ENCODE measurements around the gene FA2H.
"Not testable (repeated sequence)": the region's sequence is repeated elsewhere in the genome, so short reads cannot be mapped to it uniquely, and the experiment has no call there.

Gene FA2H, protein sequence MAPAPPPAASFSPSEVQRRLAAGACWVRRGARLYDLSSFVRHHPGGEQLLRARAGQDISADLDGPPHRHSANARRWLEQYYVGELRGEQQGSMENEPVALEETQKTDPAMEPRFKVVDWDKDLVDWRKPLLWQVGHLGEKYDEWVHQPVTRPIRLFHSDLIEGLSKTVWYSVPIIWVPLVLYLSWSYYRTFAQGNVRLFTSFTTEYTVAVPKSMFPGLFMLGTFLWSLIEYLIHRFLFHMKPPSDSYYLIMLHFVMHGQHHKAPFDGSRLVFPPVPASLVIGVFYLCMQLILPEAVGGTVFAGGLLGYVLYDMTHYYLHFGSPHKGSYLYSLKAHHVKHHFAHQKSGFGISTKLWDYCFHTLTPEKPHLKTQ

DNA sequence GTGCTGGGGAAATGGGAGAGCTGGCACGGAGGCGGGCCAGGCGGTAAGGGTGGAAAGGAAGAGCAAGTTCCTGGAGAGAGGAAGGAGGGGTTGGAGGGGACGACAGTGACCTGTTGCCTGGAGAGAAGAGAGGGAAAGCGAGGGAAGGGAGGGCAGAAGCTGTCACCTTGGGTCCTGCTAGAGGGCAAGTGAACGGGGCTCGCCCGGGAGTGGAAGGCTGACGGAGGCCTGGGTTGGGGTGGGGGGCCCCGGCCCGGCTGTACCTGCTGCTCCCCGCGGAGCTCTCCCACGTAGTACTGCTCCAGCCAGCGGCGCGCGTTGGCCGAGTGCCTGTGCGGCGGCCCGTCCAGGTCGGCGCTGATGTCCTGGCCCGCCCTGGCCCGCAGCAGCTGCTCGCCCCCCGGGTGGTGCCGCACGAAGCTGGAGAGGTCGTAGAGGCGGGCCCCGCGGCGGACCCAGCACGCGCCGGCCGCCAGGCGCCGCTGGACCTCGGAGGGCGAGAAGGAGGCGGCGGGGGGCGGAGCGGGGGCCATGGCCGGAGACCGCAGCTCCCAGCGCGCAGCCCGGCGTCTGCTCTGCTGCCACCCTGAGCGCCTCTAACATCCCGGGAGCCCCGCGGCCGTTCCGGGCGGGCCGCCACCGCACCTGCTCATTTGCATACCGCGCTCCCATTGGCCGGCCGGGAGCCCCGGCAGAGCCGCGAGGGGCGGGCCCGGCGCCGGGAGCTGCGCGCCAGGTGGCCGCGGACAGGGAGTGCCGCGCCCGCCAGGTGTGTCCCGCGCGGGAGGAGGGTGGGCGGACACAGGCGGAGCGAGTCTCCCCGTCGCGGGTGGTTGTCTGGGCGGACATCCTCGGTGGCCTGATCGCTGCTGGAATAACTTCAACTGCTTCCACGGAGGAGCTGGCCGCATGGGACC lies at the start of gene FA2H:
FA2H (minus strand) TSS at position 598 of the 917 bp plus-strand sequence; CDS start at position 533, 65 bp downstream.
- peak; percentile 69 for DNase-seq (ENCODE audit: low spot score)

DNA sequence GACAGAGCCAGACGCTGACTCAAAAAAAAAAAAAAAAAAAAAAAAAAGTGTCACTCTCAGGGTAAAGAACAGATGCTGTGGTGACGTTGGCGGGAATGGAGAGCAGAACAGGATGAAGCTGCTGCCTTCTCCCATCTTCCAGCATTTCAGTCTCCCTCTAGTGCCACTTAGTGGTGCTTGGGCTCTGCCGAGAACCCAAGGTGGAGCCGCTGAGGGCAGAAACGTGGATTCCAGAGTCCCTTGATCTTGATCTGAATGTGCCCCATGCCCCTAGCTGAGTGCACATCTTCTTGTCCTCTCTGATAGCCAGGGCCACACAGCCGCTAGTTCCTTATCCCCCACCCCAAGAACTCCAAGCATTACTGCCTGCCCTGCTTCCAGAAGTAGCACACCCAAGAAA lies 43.2 kb upstream of the FA2H start:
- DNase-seq (ENCODE audit: low spot score): no peak

DNA sequence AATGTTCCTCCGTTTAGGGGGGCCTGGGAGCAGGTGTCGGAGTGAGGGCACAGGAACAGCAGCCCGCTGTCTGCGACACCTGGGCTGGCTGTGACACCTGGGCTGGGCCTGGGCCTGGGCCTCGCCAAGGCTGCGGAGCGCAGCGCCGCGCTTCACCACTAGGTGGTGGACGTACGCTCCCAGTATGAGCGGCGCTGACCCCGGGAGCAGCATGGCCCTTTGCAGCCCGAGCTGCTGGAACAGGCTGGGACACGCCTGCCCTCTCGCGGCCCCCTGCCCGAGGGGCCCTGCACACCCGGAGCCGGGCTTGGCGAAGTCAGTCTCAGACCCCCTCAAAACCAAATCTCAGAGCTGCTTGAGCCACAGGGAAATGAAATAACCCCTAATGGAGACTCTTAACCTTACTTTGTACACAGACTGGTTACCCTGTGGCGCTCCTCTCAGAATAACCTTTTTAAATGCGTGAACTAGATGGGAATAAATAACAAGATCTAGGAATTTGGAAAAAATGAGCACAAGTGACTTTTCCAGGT lies 38.6 kb upstream of the FA2H start:
- DNase-seq (ENCODE audit: low spot score): peak; percentile 84

DNA sequence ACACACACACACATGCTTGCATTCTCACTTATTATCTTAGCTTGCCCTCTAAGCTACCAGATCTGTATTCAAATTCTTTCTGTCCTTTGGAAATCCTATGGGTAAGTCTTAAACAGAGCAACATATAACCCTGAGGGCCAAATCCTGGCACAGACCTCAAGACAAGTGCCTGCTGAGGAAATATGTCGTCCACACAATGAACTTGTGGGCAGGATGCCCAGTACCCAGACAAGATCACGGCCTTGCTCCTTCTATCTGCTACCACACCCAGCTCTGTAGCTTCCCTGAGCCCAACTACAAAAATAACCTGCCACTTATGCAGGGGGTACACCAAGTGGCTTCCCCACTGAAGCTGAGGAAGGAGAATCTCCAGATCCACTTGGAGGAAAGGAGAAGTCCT lies 37.3 kb upstream of the FA2H start:
- no peak for DNase-seq (ENCODE audit: low spot score)

DNA sequence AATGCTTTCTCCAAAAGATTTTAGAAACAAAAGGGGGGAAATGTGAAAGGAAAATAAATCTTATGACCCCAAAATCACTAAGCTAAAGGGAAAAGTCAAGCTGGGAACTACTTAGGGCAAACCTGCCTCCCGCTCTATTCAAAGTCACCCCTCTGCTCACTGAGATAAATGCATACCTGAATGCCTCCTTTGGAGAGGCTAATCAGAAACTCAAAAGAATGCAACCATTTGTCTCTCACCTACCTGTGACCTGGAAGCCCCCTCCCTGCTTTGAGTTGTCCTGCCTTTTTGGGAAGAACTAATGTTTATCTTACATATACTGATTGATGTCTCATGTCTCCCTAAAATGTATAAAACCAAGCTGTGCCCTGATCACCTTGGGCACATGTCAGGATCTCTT lies 36.6 kb upstream of the FA2H start:
- DNase-seq (ENCODE audit: low spot score): not testable (repeated sequence)

DNA sequence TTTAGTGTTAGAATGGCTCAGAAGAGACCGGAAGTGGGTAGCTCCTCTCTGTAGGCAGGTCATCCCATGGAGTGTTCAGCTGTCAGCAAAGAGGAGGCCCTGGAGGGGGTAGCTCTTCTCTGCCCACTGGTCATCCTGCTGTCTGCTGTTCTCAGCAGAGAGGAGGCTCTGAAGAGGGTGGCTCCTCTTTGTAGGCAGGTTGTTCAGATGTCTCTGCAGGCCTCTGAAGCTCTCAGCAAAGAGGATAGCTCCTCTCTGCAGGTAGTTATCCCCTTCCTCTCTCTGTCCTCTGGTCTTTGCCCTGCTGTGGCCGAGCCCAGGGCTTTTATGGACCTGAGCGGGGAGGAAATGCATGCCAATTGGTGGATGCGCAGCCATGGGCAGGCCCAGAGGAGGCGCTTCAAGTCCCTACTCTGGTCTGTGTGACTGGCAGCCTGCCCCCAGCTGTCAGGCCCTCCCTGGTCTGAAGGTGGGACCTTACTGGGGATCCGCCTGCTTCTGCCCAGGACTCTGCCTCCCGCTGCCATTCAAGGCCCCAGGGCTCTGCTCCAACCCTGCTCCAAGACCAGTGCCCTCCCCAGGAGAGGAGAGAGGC lies 32.5 kb upstream of the FA2H start:
- no peak for DNase-seq (ENCODE audit: low spot score)

DNA sequence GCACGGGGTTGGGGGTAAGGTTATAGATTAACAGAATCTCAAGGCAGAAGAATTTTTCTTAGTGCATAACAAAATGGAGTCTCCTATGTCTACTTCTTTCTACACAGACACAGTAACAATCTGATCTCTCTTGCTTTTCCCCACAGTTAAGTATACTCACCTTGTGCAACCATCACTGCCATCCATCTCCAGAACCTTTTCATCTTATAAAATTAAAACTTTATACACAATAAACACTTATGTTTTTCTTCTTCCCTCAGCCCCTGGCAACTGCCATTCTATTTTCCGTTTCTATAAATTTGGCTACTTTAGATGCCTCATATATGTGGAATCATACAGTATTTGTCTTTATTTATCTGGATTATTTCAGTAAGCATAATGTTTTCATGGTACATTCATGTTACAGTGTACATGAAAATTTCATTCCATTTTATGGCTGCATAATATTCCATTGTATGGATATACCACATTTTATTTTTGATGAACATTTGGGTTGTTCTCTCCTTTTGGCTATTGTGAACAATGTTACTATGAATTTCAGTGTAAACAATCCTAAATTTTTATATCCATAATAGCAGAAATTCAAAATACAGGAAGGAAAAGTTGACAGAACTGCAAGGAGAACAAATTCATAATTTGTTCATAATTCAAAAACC lies 25.7 kb upstream of the FA2H start:
- DNase-seq (ENCODE audit: low spot score): no peak

DNA sequence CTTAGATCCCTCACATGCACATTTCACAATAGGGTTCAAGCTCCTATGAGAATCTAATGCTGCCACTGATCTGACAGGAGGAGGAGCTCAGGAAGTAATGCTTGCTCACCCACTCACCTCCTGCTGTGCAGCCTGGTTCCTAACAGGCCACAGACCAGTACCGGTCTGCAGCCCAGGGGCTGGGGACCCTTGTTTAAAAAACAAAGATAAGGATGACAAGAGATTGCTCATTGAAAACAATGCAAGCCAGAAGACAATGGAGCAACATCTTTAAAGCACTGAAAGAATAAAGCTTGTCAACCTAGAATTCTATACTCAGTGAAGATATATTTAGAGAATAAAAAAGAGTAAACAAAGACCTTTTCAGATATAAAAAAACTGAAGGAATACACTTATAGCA lies 22.8 kb upstream of the FA2H start:
- DNase-seq (ENCODE audit: low spot score): no peak

DNA sequence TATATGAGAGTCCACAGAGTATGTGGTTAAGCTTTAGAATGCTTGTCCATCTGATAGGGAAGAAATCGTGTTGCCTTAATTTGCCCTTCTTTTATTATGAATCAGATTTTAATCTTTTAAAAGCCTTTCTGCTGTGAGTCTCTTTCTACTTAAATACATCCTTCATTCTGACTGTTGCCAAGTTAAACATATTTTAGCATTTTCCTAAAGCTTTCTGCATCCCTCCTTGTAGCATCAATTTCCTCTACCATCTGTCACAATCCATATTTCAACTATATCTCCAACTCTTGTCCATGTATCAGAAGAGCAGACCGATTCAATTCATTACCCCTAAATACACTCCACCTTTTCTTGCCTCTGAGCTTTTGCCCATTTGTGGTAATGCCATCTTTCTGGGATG lies 20.5 kb upstream of the FA2H start:
- DNase-seq (ENCODE audit: low spot score): no peak

DNA sequence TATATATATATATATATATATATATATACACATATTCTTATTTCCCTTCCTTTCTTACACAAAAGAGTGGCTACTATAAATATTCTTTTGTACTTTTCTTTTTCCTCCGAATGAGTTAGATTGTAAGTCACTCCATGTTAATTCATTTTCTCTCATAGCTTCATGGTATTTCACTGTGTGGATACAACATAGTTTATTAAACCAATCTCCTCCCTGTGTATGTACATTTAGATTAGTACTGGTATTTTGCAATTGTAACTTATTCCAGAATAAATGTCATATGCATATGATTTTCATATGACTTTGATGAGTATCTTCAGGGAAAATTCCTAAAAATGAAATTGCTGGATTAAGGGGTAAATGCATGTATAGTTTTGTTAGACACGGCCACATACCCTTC lies 20.0 kb upstream of the FA2H start:
- DNase-seq (ENCODE audit: low spot score): no peak

DNA sequence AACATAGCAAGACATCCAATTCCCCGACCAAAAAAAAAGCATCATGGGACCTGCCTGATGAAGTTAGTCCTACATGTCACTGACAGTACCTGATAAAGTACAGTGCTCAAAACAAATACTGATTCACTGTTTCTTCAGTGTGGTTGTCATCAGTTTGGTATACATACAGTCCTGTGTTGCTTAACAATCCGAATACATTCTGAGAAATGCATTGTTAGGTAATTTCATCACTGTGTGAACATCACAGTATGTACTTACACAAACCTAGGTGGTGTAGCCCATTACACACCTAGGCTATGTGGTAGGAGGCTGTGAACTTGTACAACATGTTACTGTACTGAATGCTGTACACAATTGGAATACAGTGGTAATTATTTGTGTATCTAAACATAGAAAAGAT lies 19.0 kb upstream of the FA2H start:
- DNase-seq (ENCODE audit: low spot score): no peak

DNA sequence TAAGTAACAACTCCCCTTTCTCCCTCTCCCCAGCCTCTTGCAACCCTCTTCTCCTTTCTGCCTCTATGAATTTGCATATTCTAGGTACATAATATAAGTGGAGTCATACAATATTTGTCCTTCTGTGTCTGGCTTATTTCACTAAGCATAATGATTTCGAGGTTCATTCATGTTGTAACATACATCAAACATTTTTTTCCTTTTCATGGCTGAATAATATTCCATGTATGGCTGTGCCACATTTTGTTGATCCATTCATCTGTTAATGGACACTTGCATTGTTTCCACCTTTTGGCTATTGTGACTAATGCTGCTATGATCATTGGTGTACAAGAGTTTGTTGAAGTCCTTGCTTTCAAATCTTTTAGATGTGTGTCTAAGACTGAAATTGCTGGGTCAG lies 17.6 kb upstream of the FA2H start:
- DNase-seq (ENCODE audit: low spot score): no peak

DNA sequence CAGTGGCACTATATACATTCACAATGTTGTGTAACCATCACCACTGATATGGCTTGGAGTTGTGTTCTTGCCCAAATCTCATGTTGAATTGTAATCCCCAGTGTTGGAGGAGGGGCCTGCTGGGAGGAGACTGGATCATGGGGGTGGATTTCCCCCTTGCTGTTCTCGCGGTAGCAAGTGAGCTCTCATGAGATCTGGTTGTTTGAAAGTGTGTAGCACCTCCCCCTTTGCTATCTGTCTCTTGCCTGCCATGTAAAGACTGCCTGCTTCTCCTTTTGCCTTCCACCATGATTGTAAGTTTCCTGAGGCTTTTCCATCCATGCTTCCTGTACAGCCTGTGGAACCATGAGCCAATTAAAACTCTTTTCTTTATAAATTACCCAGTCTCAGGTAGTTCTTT lies 17.1 kb upstream of the FA2H start:
- not testable (repeated sequence) for DNase-seq (ENCODE audit: low spot score)

DNA sequence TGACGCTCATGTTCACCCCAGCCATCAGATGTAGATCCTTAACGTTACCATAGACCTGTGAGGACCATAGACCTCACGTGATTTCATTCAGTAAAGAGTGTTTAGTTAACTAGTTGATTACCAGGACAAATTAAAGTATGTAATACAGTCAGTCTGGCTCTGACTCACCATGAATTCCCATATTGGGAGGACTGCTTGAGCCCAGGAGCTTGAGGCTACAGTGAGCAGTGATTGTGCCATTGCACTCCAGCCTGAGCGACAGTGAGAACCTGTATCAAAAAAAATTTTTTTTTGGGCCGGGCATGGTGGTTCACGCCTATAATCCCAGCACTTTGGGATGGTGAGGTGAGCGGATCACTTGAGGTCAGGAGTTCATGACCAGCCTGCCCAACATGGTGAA lies 13.5 kb upstream of the FA2H start:
- DNase-seq (ENCODE audit: low spot score): no peak

DNA sequence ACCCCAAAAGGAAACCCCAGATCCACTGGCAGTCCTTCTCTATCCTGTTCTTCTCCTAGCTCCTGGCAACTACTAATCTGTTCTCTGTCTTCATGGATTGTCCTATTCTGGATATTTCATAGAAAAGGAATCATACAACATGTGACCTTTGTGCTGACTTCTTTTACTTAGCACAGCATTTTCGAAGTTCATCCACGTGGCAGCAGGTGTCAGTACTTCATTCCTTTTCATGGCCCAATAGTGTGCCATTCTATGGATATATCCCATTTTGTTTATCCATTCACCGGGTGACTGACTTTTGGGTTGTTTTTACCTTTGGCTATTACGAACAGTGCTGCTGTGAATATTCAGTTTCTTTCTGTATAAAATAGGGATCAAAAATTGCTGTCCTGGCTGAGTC lies 10.4 kb upstream of the FA2H start:
- DNase-seq (ENCODE audit: low spot score): no peak

DNA sequence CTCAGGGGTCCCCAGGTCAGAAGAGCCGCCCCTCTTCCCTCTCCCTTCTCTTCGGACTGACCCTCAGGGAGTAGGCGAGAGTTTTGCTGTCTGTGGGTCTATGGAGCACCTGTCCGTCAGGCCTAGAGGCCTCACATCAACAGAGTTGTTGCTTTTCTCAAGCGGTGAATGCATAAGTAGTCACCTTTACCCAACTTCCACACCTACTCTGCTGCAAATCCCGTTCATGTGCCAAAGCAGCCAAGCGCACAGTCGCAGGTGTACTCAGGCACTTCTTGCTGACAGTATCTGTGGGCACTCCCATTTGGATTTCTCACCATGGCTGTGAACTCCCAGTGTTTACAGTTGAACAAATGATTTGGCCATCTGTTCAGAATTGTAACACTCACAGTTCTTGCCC lies 4.0 kb upstream of the FA2H start:
- no peak for DNase-seq (ENCODE audit: low spot score)

DNA sequence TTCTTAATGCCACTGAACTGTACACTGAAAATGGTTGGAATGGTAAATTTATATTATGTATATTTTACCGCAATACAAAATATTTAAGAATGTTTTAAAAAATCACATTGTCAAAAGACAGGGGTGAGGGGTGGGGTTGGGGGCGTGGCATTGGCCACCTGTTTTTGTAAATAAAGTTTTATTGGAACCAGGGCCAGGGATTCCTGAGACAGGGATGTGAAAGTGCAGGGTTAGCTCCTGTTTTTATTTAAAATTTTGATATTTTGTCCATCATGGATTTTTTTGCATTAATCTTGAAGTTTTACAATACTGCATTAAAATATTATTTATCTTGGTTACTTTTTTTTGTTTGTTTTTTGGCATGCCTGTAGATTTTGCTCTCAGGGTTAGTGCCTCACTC lies 2.3 kb upstream of the FA2H start:
- DNase-seq (ENCODE audit: low spot score): no peak

DNA sequence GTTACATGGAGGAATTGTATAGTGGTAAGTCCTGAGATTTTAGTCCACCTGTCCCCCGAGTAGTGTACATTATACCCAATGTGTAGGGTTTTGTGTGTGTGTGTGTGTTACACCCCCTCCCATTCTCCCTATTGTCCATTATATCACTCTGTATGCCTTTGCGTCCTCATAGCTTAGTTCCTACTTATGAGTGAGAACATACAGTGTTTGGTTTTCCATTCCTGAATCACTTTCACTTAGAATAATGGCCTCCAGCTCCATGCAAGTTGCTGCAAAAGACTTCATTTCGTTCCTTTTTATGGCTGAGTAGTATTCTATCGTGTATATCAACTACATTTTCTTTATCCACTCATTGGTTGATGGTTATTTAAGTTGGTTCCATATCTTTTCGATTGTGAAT lies 635 bp upstream of the FA2H start:
- no peak for DNase-seq (ENCODE audit: low spot score)

DNA sequence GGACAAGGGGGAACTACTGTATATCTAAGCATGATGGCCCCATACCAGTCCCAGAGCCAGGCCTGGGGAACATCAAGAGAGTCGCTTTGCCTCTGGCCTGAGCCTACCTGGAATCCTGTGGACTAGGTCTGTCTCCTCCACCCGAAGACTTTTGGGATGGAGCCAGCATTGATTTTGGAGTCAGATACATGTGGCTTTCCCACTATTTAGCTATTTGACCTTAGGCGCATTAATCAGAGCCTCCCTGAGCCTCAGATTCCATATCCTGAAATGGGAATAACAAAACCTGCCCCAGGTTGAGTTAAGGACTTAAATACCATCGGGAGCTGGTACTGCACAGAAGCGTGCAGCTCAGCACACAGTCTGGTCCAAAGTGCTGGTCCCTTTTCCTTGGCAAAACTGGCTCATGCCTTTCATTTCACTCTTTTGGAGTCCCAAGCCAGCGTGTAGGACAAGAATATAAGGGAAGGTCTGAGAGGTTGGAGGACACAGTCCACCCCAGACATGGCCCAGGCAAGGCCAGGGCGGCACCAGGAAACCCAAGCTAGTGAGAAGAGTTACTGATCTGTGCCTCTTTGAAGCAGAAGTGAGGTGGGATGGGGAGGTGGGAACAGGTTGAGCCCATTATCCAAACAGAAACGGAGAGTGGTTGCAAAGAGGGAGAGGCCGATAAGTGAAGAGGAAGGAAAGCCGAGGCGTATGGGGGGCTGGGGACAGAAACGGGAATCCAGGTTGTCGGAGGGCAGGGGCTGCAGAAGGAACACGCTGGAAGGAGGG lies 986 bp downstream of the FA2H start:
- DNase-seq (ENCODE audit: low spot score): no peak

DNA sequence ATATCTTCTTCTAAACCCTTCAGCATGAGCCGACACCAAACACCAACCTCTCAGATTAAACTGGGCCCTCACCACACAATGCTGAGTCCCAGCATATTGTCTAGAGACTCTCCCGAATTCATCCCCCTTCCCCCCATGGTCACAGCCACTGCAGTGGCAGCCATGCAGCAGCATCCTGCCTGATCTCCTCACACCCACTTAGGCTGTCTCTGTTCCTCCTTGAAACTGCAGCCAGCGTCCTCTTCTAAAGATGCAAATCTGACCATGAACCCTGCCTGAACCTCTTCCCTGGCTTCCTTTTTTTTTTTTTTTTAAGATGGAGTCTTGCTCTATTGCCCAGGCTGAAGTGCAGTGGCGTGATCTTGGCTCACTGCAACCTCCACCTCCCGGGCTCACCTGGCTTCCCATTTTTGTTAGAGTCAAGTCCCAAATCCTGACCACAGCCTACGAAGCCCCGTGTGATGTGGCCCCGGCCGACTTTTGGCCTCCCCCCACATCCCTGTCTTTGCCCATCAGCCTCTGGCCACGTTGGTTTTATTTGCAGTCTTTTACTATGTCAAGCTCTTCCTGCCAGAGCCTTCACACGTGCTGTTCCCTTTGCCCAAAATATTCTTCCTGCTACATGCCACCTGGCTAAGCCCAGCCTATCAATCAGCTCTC lies 2.8 kb downstream of the FA2H start:
- DNase-seq (ENCODE audit: low spot score): no peak
